Medulla oblongata (tissue), 1 donor: ENCODE results near the gene TENT5C.
"Not testable (repeated sequence)": the region's sequence is repeated elsewhere in the genome, so short reads cannot be mapped to it uniquely, and the experiment has no call there.

Experiments used
- DNase-seq: peaks from one replicate; pipeline ENCODE4 v3.0.0-alpha.2; 2015; ENCODE audit errors: extremely low spot score

TENT5C gene

DNA sequence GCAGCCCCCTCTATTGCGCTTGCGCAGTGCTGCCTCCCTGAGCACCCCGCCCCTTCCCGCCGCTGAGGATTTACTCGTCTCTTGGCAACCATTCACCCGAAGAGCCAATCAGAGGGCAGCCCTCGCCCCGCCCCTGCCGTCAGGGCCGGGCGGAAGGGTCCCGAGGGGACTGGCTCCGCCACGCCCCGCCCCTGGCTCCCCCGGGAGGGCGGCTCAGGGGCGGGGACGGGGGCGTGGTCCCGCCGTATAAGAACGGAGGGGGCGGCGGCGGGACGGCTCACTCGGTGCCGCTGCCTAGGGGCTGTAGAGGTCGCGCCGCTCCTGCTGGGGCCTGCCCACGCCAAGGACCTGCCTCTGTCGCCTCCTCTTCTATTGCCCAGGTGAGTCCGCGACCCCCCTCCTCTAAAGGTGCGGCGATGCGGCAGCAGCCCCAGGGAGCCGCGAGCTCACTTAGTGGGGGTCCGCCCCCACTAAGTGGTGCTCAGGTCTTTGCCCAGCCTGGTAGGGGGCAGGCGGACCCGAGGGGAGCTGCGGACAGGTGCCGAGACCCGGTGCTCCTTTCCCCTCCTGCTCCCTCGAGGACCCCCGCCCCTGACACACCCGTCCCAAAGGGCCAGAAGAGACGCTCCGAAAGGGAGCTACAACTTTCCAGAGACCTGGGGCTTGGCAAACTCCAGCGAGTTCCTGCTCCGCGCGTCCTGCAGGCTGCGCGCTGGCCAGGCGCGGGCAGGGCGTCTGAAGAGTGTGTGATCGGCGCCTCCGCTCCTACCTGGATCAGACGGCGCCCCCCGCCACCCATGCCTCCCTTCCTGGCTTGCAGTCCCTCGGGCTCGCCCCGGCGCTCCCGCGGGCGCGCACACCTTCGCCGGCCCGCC is at the start of gene TENT5C:
Gene TENT5C, plus strand, starts transcription at position 275 of the 875 bp plus-strand sequence. CDS start 16,821 bp downstream, outside the sequence.
- peak; percentile 99 for DNase-seq

DNA sequence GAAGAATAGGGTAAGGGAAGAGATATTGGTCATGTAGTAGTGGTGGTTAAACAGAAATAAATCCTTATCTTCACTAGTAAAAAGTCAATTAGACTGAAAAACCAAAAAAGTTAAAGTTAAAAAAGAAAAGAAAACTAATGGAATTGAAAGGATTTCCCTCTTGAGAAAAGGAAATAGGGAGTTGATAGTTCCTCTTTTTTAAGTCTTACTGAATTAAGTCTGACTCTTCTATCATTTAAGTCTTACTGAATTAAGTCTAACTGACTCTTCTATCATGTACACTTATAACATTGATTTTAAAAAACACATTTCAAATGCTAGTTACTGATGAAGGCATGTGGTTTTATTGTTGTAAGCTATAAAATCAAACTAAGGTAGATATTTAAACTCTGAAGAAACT is 49.5 kb upstream of the TENT5C start:
- no peak for DNase-seq

DNA sequence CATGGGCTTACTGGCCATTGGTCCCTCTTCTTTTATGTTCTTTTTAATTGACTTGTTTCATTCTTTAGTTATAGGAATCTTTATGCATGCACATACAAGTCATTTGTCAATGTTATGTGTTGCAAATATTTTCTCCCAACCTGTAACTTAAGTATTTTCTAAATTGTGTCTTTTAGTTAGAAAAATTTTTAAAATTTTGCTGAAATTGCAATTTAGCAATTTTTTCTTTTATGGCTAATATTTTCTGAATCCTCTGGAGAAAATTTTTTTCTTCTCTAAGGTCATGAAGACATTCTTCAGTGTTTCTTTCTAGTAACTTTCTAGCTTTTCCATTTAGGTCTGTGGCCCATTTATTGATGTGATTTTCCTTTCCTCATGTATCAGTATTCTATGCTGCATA is 48.9 kb upstream of the TENT5C start:
- no peak for DNase-seq

DNA sequence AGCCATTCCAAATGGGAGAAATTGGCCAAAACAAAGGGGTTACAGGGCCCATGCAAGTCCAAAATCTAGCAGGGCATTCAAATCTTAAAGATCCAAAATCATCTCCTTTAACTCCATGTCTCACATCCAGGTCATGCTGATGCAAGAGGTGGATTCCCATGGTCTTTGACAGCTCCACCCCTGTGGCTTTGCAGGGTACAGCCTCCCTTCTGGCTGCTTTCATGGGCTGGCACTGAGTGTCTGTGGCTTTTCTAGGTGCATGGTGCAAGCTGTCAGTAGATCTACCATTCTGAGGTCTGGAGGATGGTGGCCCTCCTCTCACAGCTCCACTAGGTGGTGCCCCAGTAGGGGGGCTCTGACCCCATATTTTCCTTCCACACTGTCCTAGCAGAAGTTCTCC is 47.4 kb upstream of the TENT5C start:
- DNase-seq: not testable (repeated sequence)

DNA sequence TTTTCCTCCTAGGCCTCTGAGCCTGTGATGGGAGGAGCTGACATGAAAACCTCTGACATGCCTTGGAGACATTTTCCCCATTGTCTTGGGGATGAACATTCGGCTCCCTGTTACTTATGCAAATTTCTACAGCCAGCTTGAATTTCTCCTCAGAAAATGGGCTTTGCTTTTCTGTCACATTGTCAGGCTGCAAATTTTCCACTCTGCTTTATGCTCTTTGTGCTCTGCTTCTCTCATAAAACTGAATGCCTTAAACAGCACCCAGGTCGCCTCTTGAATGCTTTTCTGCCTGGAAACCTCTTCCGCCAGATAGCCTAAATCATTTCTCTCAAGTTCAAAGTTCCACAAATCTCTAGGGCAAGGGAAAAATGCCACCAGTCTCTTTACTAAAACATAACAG is 46.7 kb upstream of the TENT5C start:
- no peak for DNase-seq

DNA sequence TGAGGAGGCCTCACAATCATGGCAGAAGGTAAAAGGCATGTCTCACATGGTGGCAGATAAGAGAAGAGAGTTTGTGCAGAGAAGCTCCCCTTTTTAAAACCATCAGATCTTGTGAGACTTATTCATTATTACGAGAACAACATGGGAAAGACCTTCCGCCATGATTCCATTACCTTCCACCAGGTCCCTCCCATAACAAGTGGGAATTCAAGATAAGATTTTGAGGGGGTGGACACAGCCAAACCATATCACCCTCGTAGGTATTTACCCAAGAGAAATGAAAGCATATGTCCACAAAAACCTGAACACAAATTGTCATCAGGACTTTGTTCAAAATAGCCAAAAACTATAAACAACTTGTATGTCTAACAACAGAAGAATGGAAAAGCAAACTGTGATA is 45.9 kb upstream of the TENT5C start:
- no peak for DNase-seq

DNA sequence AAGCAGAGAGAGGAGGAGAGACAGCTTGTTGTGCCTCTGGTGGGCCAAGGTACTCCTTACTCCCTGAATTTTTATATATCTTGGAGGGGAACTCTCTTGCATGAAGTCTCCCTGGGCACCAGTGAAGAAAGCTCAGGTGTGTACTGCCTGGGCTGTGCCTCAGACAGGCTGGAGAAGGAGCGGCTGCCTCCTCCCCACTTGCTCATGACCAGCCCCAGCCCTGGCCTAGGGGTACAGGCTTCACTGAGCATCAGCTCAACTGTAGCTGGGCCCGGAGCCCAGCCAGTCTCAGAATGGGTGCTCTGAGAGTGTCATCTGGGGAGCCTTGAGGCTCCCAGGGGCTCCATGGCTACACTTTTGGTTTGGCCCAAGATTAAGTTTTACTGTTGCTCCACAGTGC is 44.8 kb upstream of the TENT5C start:
- no peak for DNase-seq

DNA sequence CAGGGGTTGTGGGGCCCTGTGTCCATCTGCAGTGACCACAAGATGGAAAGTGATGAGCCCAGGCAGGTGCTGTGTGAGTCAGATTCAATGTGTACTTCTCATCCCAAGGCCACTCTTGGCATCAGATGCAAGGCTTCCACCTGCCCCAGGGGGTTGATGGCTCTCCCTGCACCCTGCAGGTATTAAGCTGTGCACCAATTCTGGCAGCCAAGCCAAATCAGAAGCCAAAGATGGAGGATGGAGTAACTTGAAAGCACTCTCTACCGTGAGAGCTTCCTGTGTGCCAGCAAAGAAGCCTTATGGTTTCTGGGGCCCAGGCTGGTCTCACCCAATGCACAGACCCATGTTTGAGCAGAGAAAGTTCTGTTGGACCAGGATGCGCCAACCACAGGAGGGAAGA is 44.3 kb upstream of the TENT5C start:
- no peak for DNase-seq

DNA sequence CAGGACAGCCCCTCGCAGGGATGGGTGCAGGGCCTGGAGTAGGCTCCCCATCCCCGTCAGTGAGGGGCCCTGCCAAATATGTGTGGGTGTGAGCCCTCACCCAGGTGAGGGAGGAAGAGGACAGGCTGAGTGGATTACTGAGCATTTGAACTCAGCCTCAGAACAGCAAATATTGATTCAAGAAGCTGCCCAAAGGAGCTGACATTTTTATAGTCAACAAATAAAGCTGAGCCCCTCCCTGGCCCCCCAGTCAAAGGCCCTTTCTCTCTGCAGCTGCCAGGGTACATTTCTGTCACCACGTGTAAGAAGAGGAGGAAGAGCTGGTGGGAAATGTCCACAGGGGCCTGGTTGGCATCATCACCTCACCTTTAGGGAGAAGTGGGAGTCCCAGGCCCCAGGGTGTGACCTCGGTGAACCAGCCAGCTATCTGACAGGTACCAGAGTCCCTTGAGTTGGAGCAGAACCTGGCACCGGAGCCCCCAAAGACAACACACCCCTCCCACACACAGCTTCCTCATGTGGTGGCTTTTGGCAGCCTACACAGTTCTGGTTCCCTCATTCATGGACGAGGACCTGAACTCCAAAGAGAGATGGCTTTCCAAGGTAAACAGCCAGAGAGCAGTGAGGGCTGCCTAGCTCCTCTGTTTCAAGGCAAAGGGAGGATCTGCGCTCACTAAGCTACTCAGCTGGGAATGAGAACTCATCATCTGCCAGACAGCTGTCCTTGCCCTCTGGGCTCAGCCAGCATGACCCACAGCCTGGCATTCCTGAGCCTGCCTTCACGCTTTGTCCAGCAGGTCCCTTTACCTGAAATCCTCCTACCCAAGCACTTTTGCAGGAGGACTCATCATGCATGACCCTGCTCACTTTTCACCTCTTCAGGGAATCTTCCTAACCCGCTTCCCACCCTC is 43.0 kb upstream of the TENT5C start:
- no peak for DNase-seq

DNA sequence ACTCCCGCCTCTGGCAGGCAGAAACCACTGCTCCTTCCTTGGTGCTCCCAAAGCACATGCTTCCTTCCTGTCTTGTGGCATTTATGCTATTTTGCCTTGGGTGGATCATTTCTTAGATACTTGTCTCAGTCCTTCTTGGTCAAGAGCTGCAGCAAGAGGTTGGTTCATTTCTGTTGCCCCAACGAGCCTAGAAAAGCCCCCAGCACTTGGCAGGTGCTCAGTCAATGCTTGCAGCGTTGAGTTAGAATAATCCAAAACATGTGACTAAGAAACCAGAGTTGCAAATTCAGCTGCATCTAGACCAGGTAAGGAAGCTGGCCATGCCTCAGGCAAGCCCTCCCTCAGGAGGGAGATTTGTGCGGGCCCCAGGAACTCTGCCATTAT is 42.4 kb upstream of the TENT5C start:
- no peak for DNase-seq

DNA sequence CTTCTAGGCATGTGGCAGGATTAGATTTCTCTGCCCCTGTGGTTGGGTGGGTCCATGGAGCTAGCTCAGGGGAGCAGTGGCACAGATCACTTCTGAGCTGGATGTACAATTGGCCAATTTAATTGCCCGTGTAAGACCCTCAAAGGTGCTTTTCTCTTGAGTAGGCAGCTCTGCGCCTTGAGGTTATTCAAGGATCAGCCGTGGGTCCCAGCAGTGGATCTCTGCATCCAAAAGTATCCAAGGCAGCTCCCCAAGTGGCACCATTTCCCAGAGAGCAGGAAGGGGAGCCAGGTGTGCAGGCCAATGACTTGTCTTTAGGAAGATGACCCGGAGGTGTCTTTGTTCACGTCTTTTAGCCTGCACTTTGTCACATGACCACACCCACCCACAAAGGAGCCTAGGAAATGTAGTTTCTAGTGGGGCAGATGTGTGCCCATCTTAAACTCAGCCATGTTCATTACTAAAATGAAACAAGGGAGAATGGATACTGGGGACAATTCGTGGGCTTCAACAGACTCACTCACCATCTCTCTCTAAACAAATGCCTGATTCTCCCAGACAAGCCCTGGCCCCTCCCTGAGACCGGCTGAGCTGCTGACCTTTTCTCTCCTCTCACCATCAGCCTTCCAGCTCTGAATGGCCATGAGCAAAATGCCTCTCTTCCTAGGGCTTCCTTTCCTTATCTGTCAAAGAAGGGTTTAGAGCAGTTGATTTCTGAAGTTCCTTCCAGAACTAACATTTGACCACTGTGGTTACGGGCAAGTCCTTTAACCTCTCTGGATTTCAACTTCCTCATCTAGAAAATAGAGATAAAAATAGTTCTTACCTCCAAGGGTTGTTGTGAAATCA is 41.4 kb upstream of the TENT5C start:
- DNase-seq: no peak

DNA sequence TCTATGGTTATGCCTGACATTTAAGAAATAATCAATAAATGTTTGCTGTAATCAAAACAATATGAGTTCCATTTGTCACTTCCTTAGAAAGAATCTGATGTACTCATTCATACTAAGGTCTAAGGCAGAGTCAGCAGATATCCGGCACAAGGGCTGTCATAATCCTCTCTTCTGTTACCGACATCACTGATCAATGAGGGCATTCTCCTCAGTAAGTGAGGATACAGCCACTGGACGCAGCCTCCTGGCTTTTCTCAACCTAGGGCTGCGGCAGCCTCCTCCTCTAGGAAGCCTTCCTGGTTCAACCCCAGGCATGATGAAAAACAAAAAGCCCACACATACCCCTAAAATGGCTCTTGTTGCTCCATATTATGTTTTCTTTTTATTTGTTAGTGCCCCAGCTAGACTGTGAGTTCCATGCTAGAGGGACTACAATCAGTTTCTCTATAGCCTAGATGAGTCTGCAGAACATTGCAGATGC is 40.7 kb upstream of the TENT5C start:
- DNase-seq: no peak

DNA sequence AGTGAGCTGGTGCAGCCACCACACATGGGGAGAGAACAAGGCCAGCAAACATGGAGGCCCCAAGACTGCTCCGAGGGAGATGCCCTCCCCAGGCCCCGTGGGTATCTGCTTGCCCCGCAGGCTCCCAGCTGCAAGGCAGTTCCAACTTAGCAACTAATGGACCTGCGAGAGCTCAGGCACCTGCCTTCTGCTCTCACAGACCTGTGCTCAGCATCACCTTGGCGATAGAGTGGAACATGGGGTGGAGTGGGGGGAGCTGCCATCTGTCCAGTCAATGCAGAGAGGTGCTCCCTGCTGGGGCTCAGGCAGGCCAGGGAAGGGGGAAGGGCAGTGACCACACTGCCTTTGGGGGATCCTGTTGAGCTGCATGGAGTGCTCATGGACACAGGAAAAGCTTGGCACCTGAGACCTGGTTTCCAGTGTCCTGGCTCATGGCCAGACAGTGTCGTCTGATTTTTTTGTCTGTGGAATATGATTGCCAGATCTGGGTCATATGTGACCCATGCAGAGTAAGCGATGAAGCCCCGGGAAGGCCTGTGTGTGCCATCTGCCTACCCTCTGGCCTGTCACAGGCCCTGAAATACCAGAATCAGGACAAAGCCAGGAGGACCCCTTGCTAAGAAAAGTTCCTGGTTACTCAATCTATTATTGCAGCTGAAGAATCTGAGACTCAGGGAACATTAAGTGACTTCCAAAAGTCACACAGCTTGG is 39.9 kb upstream of the TENT5C start:
- DNase-seq: no peak

DNA sequence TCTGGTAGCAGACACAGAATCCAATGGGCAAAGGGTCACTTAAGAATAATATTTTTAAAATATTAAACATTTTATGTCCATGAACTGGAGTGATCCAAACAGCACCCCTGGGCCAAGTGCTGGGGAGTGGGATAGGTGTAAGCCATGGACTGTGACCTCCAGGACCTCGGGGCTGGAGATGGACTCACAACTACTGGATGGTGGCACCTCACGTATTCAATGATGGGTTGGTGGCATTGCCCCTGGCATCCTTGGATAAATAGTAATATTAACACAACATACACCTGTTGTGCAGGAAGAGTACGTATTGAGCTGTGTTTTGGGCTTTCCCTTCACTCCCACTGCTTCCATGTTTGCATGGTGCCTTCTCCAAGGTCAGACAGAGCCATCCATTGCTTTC is 39.3 kb upstream of the TENT5C start:
- DNase-seq: no peak

DNA sequence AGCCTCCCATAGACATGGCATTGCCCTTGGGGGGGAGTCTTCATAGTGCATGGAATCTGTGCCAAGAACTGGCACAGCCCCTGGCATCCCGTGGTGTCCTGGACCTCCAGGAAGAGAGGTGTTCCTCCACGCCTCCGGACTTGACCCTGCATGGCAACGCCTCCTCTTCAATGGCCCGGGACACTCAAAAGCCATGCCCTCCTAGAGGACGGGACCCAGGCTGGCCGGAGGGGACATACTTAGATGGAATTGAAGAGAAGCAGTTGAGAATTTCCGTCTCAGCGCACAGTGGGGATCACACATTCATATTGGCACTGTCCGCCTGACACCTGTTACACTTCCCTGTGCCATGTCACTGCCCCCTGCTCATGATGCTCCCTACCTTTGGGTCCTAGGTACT is 38.4 kb upstream of the TENT5C start:
- no peak for DNase-seq

DNA sequence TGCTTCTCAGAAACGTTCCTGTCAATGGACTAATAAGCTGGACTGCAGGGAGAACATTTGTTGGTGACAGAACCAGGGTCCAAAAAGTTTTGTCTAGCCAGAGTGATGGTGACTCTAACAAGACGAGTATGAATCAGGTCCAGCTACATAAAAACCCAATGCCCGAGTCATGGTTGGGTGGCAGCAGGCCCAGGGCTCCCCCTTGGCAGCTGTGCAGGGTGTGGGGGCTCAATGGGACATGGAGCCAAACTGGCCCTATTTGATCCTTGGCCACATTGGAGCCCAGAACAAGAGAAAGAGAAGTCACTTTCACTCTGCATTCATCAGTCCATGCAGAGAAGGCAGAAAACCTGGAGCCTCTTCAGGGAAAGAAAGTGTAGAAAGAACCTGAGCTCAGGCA is 37.9 kb upstream of the TENT5C start:
- DNase-seq: no peak

DNA sequence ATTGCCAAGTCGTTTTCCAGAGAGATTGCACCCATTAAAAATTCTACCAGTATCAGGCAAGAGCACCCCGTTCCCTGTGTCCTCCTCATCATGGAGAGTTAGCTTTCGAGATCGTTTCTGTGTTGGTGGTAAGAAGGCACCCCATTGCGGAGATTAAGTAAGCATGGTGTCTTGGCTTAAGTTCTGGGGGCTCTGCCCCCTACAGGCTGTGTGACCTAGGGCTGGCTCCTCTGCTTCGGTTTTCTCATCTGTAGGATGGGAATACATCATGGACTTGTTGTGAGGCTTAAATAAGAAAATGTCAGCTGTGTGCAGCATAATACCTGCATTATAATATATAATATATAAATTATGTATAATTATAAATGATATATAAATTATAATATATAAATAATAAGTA is 36.8 kb upstream of the TENT5C start:
- DNase-seq: no peak

DNA sequence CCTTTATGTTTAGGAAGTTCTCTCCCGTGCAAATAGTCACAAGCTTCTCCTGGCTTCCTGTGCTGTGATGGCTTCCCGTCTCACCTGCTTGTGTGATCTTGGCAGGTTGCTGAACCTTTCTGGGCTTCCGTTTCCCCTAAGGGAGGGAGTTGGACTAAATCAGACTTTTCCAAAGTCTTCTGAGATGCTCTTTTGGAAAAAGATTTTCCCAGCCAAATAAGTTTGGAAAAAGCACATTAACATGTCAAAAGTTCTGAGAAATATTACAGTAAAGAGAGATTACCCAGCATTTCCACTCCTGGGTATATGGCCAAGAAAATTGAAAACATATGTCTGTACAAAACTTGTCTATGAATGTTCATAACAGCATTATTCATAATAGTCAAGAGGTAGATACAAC is 36.0 kb upstream of the TENT5C start:
- DNase-seq: no peak

DNA sequence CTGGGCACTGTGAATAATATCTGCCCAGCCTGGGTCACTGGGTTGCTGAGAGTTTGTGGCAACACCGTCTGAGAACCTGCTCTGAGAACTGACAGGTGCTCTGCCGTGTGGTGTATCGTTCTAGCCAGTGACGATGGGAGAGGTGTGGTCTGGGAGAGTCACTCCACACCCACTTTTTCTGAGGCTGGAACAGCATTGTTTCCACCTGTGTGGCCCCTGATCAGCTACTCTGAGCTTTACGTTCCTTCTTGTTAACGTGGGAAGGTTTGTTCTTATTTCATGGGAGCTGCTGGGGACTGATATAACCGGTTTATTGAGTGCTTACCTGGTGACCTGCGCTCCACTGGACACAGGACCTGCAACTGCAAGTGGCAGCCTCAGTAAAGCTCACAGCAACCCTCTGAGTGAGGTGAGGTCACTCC is 34.8 kb upstream of the TENT5C start:
- no peak for DNase-seq

DNA sequence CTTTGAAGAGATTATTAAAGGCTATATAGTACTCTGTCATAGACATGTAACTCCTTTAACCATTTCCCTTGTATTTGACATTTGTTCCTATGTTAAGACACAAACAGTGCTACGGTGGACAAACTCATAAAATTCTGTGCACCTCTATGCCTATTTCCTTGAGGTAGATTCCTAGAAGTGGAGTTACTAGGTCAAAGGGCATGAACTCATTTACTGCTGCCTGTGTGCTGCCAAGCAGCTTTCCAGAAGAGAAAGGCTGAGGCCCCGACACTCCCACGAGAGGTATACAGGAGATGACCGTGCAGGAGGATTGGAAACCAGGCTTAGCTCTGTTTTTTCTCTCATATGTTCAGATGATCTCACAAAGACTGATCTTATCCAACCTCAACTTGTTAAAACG is 34.4 kb upstream of the TENT5C start:
- no peak for DNase-seq

DNA sequence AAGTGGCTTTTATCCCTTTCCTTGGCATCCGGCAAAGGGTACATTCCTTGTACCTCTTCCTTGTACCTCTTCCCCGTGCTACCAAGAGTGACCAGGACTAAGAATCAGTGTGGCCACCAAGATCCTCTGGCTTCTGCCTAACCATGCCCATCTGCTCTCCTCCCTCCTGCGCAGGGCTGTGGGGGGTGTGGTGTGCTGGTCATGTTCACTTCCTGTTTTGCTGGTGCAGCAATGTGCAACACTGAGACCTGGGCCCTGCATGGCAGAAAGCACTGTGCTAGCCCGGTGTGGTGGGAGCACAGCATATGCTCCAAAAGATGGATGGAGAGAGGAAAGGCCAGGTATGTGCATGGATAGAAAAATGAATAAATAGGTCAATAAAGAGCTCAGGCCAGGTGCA is 33.3 kb upstream of the TENT5C start:
- no peak for DNase-seq
